HFFc6 (cell line): ENCODE results near the gene GNG7. TPM values are rescaled to one million over a fixed set of nuclear protein-coding genes. Genes with fewer than 3 reads are reported as not detected.
"Not testable (repeated sequence)": the region's sequence is repeated elsewhere in the genome, so short reads cannot be mapped to it uniquely, and the experiment has no call there.

Source experiments
- DNase-seq: peaks from one replicate; pipeline ENCODE4 v3.0.0-alpha.2; 2018
- H3K27ac Mint-ChIP-seq: 2 replicates; pipeline ENCODE4 v1.8.0; 2020; ENCODE audit warnings: mild to moderate bottlenecking, mixed read lengths
- H3K27me3 Mint-ChIP-seq: 2 replicates; pipeline ENCODE4 v1.8.0; 2021; ENCODE audit warnings: mild to moderate bottlenecking, moderate library complexity, mixed read lengths; ENCODE audit not compliant: insufficient read depth
- H3K36me3 Mint-ChIP-seq: 2 replicates; pipeline ENCODE4 v1.8.0; 2021; ENCODE audit warnings: low read depth, mixed read lengths
- H3K4me1 Mint-ChIP-seq: 2 replicates; pipeline ENCODE4 v1.8.0; 2020; ENCODE audit warnings: low read depth, mixed read lengths
- H3K4me3 Mint-ChIP-seq: 2 replicates; pipeline ENCODE4 v1.8.0; 2020; ENCODE audit warnings: mild to moderate bottlenecking, moderate library complexity, mixed read lengths
- H3K9me3 Mint-ChIP-seq: 2 replicates; pipeline ENCODE4 v1.8.0; 2020; ENCODE audit warnings: mild to moderate bottlenecking, mixed read lengths
- total RNA-seq, 6 experiments: library from RNA; stranded (reverse); fragmentation: NEBNext Ultra II Directional; extraction: Animal tissue kit (Norgen Biotek cat#: 25700); gene quantifications; 2 replicates in 1 of 6; 3 replicates in 5 of 6; pipeline ENCODE4 v1.2.3, GENCODE V29; 2021
- TF ChIP-seq, protein P1 (sequence below): fragments of 200-600 bp; sonication (generic); IDR thresholded peaks from 2 replicates; pipeline ENCODE4 v1.5.0; 2021; ENCODE audit warnings: antibody characterized with exemption, mild to moderate bottlenecking

GNG7 gene
- total RNA-seq, 6 experiments from 2014 or later = 0.09 to 0.29 (median 0.11) TPM; not detected in 1

DNA sequence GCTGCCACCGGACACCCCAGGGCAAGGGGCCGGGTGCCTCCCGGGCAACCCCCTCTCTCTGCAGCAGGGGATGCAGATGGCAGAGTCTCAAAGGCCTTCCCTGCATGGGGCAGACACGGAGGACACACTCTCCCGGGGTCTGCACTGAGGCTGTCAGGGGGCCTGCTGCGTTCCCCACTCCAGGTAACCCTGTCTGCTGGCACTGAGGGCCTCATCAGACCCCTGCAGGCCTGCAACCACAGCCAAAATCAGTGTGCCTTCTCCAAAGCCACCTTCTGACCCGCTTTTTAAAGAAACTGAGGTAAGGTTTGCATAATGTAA, 93.9 kb downstream of the GNG7 start:
- TF ChIP-seq, protein P1, sequence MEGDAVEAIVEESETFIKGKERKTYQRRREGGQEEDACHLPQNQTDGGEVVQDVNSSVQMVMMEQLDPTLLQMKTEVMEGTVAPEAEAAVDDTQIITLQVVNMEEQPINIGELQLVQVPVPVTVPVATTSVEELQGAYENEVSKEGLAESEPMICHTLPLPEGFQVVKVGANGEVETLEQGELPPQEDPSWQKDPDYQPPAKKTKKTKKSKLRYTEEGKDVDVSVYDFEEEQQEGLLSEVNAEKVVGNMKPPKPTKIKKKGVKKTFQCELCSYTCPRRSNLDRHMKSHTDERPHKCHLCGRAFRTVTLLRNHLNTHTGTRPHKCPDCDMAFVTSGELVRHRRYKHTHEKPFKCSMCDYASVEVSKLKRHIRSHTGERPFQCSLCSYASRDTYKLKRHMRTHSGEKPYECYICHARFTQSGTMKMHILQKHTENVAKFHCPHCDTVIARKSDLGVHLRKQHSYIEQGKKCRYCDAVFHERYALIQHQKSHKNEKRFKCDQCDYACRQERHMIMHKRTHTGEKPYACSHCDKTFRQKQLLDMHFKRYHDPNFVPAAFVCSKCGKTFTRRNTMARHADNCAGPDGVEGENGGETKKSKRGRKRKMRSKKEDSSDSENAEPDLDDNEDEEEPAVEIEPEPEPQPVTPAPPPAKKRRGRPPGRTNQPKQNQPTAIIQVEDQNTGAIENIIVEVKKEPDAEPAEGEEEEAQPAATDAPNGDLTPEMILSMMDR = no peak
- DNase-seq = no peak
- H3K36me3 Mint-ChIP-seq = no peaks in the 10 kb centered on the region
- no peak overlapping the region for H3K27ac Mint-ChIP-seq
- no peaks in the 10 kb centered on the region; the same call in 1 of the 2 replicates for H3K9me3 Mint-ChIP-seq
- no peak overlapping the region for H3K4me3 Mint-ChIP-seq
- H3K27me3 Mint-ChIP-seq = peaks cover 5% of the 10 kb centered on the region
- H3K4me1 Mint-ChIP-seq = peaks cover 12% of the 10 kb centered on the region

DNA sequence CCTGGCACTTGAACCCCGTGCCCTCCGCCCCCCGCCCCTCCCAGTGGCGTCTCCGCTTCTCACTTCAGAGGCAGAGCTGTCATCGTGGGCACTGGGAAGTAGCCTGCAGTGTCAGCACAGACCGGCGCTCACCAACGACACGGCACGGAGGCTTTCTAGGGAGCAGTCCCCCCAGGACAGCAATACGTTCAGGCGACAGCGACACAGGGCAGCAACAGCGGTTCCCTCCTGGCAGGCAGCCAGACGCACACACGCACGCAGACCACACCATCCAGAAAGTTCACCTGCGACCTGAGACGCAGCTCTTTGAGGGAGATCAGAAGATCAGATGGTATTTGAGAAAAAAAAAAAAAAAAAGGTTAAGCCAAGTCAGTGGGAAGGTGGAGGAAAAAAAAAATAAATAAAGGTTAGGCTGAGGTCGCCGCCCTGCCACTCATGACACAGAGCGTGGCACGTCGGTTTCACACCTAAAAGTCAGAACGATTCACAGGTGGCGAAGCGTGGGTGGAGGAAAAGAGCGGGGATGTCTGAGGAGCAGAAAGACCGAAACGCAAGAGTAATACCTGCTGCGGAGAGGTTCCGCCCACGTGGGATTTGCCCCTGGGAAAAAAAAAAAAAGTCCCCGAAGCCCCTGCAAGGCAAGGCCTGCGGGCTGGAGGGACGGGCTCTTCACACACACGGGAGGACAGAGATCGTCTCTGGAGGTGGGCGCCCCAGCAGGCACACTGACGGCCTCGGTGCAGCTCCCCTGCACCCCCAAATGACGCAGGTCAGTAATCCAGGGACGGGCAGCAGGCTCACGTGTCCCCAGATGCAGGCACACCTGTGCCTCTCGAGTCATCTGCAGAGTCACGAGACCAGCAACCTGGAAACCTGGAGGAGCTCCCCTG, 94.5 kb downstream of the GNG7 start:
- TF ChIP-seq, protein P1 = no peak
- no peak overlapping the region for H3K27ac Mint-ChIP-seq
- no peaks in the 10 kb centered on the region for H3K36me3 Mint-ChIP-seq
- H3K4me3 Mint-ChIP-seq = no peak overlapping the region
- H3K27me3 Mint-ChIP-seq = peaks cover 5% of the 10 kb centered on the region
- peaks cover 18% of the 10 kb centered on the region for H3K4me1 Mint-ChIP-seq
- DNase-seq = no peak
- no peaks in the 10 kb centered on the region; the same call in 1 of the 2 replicates for H3K9me3 Mint-ChIP-seq

DNA sequence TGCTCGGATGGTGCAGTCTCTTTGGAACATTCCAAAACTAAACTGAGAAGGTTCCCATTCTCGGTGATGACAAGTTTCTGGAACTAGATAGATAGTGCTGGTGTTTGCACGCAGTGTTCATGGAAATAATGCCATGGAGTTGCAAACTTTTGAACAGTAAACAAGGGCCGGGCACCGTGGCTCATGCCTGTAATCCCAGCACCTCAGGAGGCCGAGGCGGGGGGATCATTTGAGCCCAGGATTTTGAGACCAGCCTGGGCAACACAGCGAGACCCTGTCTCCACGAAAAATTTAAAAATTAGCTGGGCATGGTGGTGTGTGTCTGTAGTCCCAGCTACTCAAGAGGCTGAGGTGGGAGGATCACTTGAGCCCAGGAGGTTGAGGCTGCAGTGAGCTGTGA, 95.7 kb downstream of the GNG7 start:
- H3K9me3 Mint-ChIP-seq, H3K4me3 Mint-ChIP-seq, H3K36me3 Mint-ChIP-seq, H3K27ac Mint-ChIP-seq, DNase-seq, H3K27me3 Mint-ChIP-seq: not testable (repeated sequence)
- H3K4me1 Mint-ChIP-seq = peaks cover 26% of the 10 kb centered on the region

DNA sequence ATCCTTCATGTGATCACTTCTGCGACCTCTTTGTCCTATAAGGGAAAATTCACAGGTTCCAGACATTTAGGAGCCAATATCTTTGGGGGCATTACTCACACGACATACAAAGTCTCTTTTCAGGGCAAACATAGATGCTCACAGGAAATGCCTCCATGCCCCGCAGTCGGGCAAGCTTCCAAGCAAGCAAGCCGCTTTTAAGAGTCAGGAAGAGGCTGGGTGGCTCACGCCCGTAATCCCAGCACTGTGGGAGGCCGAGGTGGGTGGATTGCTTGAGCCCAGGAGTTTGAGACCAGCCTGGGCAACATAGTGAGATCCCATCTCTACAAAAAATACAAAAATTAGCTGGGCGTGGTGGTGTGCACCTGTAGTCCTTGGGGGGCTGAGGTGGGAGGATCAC, 96.6 kb downstream of the GNG7 start:
- not testable (repeated sequence) for DNase-seq, H3K4me3 Mint-ChIP-seq, H3K27me3 Mint-ChIP-seq, H3K27ac Mint-ChIP-seq, H3K9me3 Mint-ChIP-seq, H3K36me3 Mint-ChIP-seq
- peaks cover 22% of the 10 kb centered on the region for H3K4me1 Mint-ChIP-seq

DNA sequence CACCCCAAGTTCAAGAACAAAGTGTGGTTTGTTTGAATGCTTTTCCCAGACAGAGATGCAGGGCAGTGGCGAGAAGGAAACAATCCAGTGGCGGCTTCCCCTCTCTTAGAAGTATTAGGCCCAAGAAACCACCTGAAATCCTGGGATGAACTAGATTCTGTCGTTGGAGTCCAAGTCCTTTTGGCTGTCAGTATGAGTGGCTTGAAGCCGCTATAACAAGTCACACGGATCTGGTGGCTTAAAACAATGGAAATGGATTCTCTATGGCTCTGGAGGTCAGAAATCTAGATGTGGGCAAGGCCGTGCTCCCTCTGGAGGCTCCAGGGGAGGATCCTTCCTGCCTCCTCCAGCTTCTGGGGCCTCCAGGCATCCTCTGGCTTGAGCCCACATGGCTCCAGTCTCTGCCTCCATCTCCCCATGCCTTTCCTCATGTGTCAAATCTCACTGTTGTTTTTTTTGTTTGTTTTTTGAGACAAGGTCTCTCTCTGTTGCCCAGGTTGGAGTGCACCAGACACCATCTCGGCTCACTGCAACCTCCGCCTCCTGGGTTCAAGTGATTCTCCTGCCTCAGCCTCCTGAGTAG, 97.7 kb downstream of the GNG7 start:
- no peak overlapping the region for H3K27ac Mint-ChIP-seq
- H3K27me3 Mint-ChIP-seq = peaks cover 5% of the 10 kb centered on the region; the same call in 1 of the 2 replicates
- H3K4me1 Mint-ChIP-seq = peaks cover 22% of the 10 kb centered on the region
- H3K4me3 Mint-ChIP-seq = no peak overlapping the region
- no peaks in the 10 kb centered on the region for H3K36me3 Mint-ChIP-seq
- TF ChIP-seq, protein P1 = no peak
- H3K9me3 Mint-ChIP-seq = no peaks in the 10 kb centered on the region; the same call in 1 of the 2 replicates
- no peak for DNase-seq

DNA sequence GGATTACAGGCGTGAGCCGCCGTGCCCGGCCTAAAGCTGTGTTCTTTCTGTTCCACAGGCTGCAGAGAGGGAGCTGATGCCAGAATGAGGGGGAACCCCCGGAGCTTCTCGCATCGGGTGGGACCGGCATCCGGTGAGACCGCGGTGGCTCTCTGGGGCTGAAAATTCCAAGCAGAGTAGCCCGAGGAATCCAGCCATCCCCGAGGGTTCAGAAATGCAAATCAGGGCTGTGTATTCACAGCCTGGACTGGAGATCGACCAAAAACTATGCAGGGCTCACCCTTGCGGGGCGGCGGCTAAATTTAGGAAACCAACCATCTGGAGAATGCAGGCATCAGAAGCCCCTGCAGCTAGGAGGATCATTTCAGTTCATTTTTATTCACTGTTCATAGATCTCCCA, 99.2 kb downstream of the GNG7 start:
- Mint-ChIP-seq H3K27me3 (peaks cover 5% of the 10 kb centered on the region; the same call in 1 of the 2 replicates), H3K36me3 (no peaks in the 10 kb centered on the region), H3K4me1 (peaks cover 31% of the 10 kb centered on the region), H3K9me3 (no peaks in the 10 kb centered on the region; the same call in 1 of the 2 replicates), H3K27ac (peak overlapping the region; percentile 84), H3K4me3 (peak overlapping the region; percentile 85)
- TF ChIP-seq, protein P1 = no peak
- peak; percentile 41 for DNase-seq
